H1 (cell line): Measurements from ENCODE around the gene ZNF689. TPM values are rescaled to one million over a fixed set of nuclear protein-coding genes. Genes with fewer than 3 reads are reported as not detected.

Source experiments
- CTCF ChIA-PET: fragments of 300-600 bp; sonication (Branson Sonifier 250); formaldehyde crosslinking; loops from one replicate; lab custom pipeline; 2021; ENCODE audit not compliant: partially characterized antibody; lab: Charles Lee
- POLR2A ChIA-PET: fragments of 300-600 bp; sonication (Branson Sonifier 250); formaldehyde crosslinking; loops from one replicate; lab custom pipeline; 2021; ENCODE audit warnings: inconsistent platforms; ENCODE audit not compliant: partially characterized antibody; lab: Charles Lee
- DNase-seq, 2 experiments: peaks; one replicate each; pipeline versions ENCODE4 v3.0.0 to v3.0.0-alpha.2; 2010 to 2022; ENCODE audit warnings: low spot score in 2 of 2, low read depth in 1 of 2, mixed read lengths in 1 of 2
- FAIRE-seq: peaks from 2 replicates; lab custom pipeline; 2011; peaks lifted over from hg19 to GRCh38; lab: Jason Lieb, UNC
- H2AFZ ChIP-seq: 2 replicates; pipeline ENCODE4 v1.8.1; 2012; ENCODE audit warnings: low read length, inconsistent platforms
- H2AK5ac ChIP-seq: 2 replicates; pipeline ENCODE4 v1.6.1; 2013; ENCODE audit warnings: low read depth, low read length
- H2BK120ac ChIP-seq: replicated peaks from 2 replicates; pipeline ENCODE3; 2013; ENCODE audit warnings: low read depth, low read length, inconsistent platforms
- H2BK12ac ChIP-seq: 2 replicates; pipeline ENCODE4 v1.6.1; 2013; ENCODE audit warnings: low read depth, low read length
- H2BK15ac ChIP-seq: 2 replicates; pipeline ENCODE4 v1.6.1; 2013; ENCODE audit warnings: low read length
- H2BK20ac ChIP-seq: 2 replicates; pipeline ENCODE4 v1.6.1; 2013; ENCODE audit warnings: low read length
- H2BK5ac ChIP-seq: 2 replicates; pipeline ENCODE4 v1.6.1; 2013; ENCODE audit warnings: low read depth, low read length
- H3K14ac ChIP-seq: 2 replicates; pipeline ENCODE4 v1.6.1; 2013; ENCODE audit warnings: inconsistent platforms; ENCODE audit not compliant: insufficient read length
- H3K18ac ChIP-seq: 2 replicates; pipeline ENCODE4 v1.6.1; 2013; ENCODE audit warnings: low read length; ENCODE audit errors: extremely low read depth
- H3K23ac ChIP-seq: 2 replicates; pipeline ENCODE4 v1.6.1; 2013; ENCODE audit warnings: inconsistent platforms; ENCODE audit not compliant: insufficient read length
- H3K23me2 ChIP-seq: 2 replicates; pipeline ENCODE4 v1.6.1; 2013; ENCODE audit warnings: low read depth, low read length
- H3K27ac ChIP-seq: 2 replicates; pipeline ENCODE4 v1.6.1; 2011; ENCODE audit warnings: low read depth, low read length, inconsistent platforms
- H3K27me3 ChIP-seq, 4 experiments: replicated peaks in 1 of 4; 1 replicate in 1 of 4; 2 replicates in 3 of 4; pipeline versions ENCODE4 v1.6.1 to v1.8.1; 2011 to 2013; ENCODE audit warnings: low read length in 3 of 4, mild to moderate bottlenecking in 3 of 4, inconsistent platforms in 2 of 4, mixed read lengths in 2 of 4, moderate library complexity in 1 of 4; ENCODE audit not compliant: control insufficient read depth in 3 of 4, insufficient read depth in 3 of 4; ENCODE audit errors: extremely low read depth in 1 of 4
- H3K36me3 ChIP-seq, 4 experiments: 2 replicates each; pipeline versions ENCODE4 v1.6.1 to v1.8.1; 2011 to 2013; ENCODE audit warnings: mild to moderate bottlenecking in 4 of 4, low read length in 3 of 4, moderate library complexity in 2 of 4, control low read depth in 1 of 4, inconsistent platforms in 1 of 4; ENCODE audit not compliant: insufficient read depth in 4 of 4, control insufficient read depth in 2 of 4
- H3K4ac ChIP-seq: replicated peaks from 2 replicates; pipeline ENCODE3; 2013; ENCODE audit warnings: low read length, low read depth, mixed read lengths, inconsistent platforms; ENCODE audit not compliant: insufficient read length
- H3K4me1 ChIP-seq, 4 experiments: replicated peaks in 1 of 4; 1 replicate in 1 of 4; 2 replicates in 3 of 4; pipeline versions ENCODE4 v1.6.1 to v1.8.1; 2011 to 2013; ENCODE audit warnings: low read length in 3 of 4, inconsistent platforms in 2 of 4, mixed read lengths in 1 of 4; ENCODE audit not compliant: insufficient read depth in 4 of 4, control insufficient read depth in 3 of 4
- H3K4me2 ChIP-seq, 2 experiments: 2 replicates each; pipeline versions ENCODE4 v1.6.1 to v1.8.1; 2011 to 2013; ENCODE audit warnings: low read depth in 2 of 2, low read length in 2 of 2, control low read depth in 1 of 2, inconsistent platforms in 1 of 2, mild to moderate bottlenecking in 1 of 2; ENCODE audit not compliant: insufficient read depth in 1 of 2
- H3K4me3 ChIP-seq, 4 experiments: fragments of 200-600, 300-600 bp in 1 of 4; sonication (generic), shearing (Covaris generic), sonication (Bioruptor Twin) in 1 of 4; 2 replicates each; pipeline versions ENCODE4 v1.5.1 to v1.8.1; 2011 to 2016; ENCODE audit warnings: low read length in 4 of 4, low read depth in 3 of 4, control low read depth in 2 of 4, inconsistent platforms in 2 of 4, mild to moderate bottlenecking in 2 of 4, mixed read lengths in 1 of 4, moderate library complexity in 1 of 4; ENCODE audit not compliant: insufficient read depth in 2 of 4; ENCODE audit errors: extremely low read depth in 1 of 4
- H3K56ac ChIP-seq: replicated peaks from 2 replicates; pipeline ENCODE3; 2013; ENCODE audit warnings: low read depth, mild to moderate bottlenecking, mixed read lengths, low read length, inconsistent platforms; ENCODE audit not compliant: insufficient read length
- H3K79me1 ChIP-seq: 2 replicates; pipeline ENCODE4 v1.6.1; 2013; ENCODE audit warnings: low read depth, low read length, control low read depth
- H3K79me2 ChIP-seq, 2 experiments: 2 replicates each; pipeline versions ENCODE4 v1.6.1 to v1.8.1; 2012 to 2013; ENCODE audit warnings: low read length in 2 of 2, mild to moderate bottlenecking in 2 of 2, inconsistent platforms in 1 of 2; ENCODE audit not compliant: insufficient read depth in 2 of 2, control insufficient read depth in 1 of 2
- H3K9ac ChIP-seq, 4 experiments: replicated peaks in 1 of 4; 1 replicate in 1 of 4; 2 replicates in 3 of 4; pipeline versions ENCODE4 v1.6.1 to v1.8.1; 2011 to 2013; ENCODE audit warnings: low read depth in 3 of 4, low read length in 3 of 4, control low read depth in 2 of 4, mild to moderate bottlenecking in 2 of 4, moderate library complexity in 2 of 4, inconsistent platforms in 1 of 4; ENCODE audit errors: extremely low read depth in 1 of 4
- H3K9me3 ChIP-seq, 2 experiments: 2 replicates each; pipeline versions ENCODE4 v1.6.1 to v1.8.1; 2012 to 2013; ENCODE audit warnings: mild to moderate bottlenecking in 2 of 2, moderate library complexity in 2 of 2, control low read depth in 1 of 2, inconsistent platforms in 1 of 2, low read depth in 1 of 2, low read length in 1 of 2, mixed read lengths in 1 of 2; ENCODE audit not compliant: insufficient read depth in 2 of 2
- H4K20me1 ChIP-seq, 2 experiments: replicated peaks in 1 of 2; 2 replicates each; pipeline versions ENCODE3 to v1.8.1; 2011 to 2013; ENCODE audit warnings: inconsistent platforms in 2 of 2, low read length in 2 of 2, mild to moderate bottlenecking in 1 of 2; ENCODE audit not compliant: insufficient read depth in 2 of 2, control insufficient read depth in 1 of 2
- H4K5ac ChIP-seq: 2 replicates; pipeline ENCODE4 v1.6.1; 2013; ENCODE audit warnings: low read length, low read depth, mixed read lengths, inconsistent platforms; ENCODE audit not compliant: insufficient read length
- H4K8ac ChIP-seq: 2 replicates; pipeline ENCODE4 v1.8.0; 2013; ENCODE audit warnings: mild to moderate bottlenecking, moderate library complexity, low read length, inconsistent platforms; ENCODE audit not compliant: insufficient read depth; ENCODE audit errors: extremely low read depth
- H4K91ac ChIP-seq: replicated peaks from 2 replicates; pipeline ENCODE3; 2013; ENCODE audit warnings: low read length, mixed read lengths, inconsistent platforms; ENCODE audit not compliant: insufficient read length
- ASH2L ChIP-seq: fragments of 200-600, 300-600 bp; sonication (generic); IDR thresholded peaks from one replicate; pipeline ENCODE4 v1.7.1; 2017; ENCODE audit warnings: low read length
- CHD1 ChIP-seq: IDR thresholded peaks from 2 replicates; pipeline ENCODE4 v1.6.1; 2012; ENCODE audit warnings: low read depth, low read length, improper control_type of control experiment
- CREB1 ChIP-seq: IDR thresholded peaks from 2 replicates; pipeline ENCODE4 v1.6.1; 2012; ENCODE audit warnings: inconsistent platforms
- EP300 ChIP-seq, 2 experiments: IDR thresholded peaks; 1 replicate in 1 of 2; 2 replicates in 1 of 2; pipeline ENCODE4 v1.6.1; 2011 to 2012; ENCODE audit warnings: low read depth in 2 of 2, low read length in 2 of 2, mild to moderate bottlenecking in 2 of 2, borderline replicate concordance in 1 of 2, inconsistent platforms in 1 of 2, moderate library complexity in 1 of 2
- NANOG ChIP-seq: IDR thresholded peaks from 2 replicates; pipeline ENCODE4 v1.6.1; 2011; ENCODE audit warnings: low read length, low read depth, mild to moderate bottlenecking, inconsistent platforms; ENCODE audit not compliant: insufficient read depth, poor library complexity, severe bottlenecking
- PHF8 ChIP-seq: fragments of 200-600 bp; sonication (generic); conservative IDR thresholded peaks from 2 replicates; pipeline ENCODE4 v1.7.1; 2012; ENCODE audit warnings: low read depth, mild to moderate bottlenecking, inconsistent platforms, low read length, moderate library complexity
- SIN3A ChIP-seq, 2 experiments: IDR thresholded peaks in 1 of 2; conservative IDR thresholded peaks in 1 of 2; 2 replicates each; pipeline ENCODE4 v1.6.1; 2011 to 2012; ENCODE audit warnings: low read length in 2 of 2, improper control_type of control experiment in 1 of 2, low read depth in 1 of 2, mild to moderate bottlenecking in 1 of 2
- TAF1 ChIP-seq: IDR thresholded peaks from 2 replicates; pipeline ENCODE4 v1.6.1; 2011; ENCODE audit warnings: mild to moderate bottlenecking, low read depth, low read length
- YY1 ChIP-seq: IDR thresholded peaks from 2 replicates; pipeline ENCODE4 v1.6.1; 2011; ENCODE audit warnings: low read depth, mild to moderate bottlenecking, low read length
- WGBS, 2 experiments: shearing (Covaris generic) in 1 of 2; methylation state at CpG; one replicate each; pipeline versions ENCODE4 v1.1.6 to v1.1.7; 2013 to 2015; ENCODE audit warnings: low lambda C conversion rate in 2 of 2, mixed read lengths in 2 of 2, inconsistent platforms in 1 of 2, low coverage in 1 of 2, missing lambda C conversion rate in 1 of 2; ENCODE audit not compliant: insufficient replicate concordance in 2 of 2, insufficient coverage in 1 of 2, insufficient read length in 1 of 2; ENCODE audit errors: extremely low coverage in 1 of 2, missing lambda C conversion rate in 1 of 2; 5-methylcytosine and 5-hydroxymethylcytosine counted together
- polyA plus RNA-seq, 7 experiments: library from polyadenylated mRNA; depleted of rRNA in 3 of 7; stranded (reverse) in 5 of 7; unstranded in 2 of 7; fragments of >200 nt in 5 of 7; fragments of 200-250 nt in 2 of 7; gene quantifications; 1 replicate in 5 of 7; 2 replicates in 1 of 7; 4 replicates in 1 of 7; pipeline versions ENCODE4 v1.2.1 to v1.2.3, GENCODE V29; 2011 to 2013; ENCODE audit warnings: missing spikeins in 2 of 7, mixed read lengths in 2 of 7
- total RNA-seq: library from RNA; stranded (reverse); fragmentation: NEBNext Ultra II Directional; extraction: Animal tissue kit (Norgen Biotek cat#: 25700); gene quantifications from 2 replicates; pipeline ENCODE4 v1.2.1, GENCODE V29; 2021
- TF ChIP-seq, protein P1 (sequence below): IDR thresholded peaks from 2 replicates; pipeline ENCODE4 v1.6.1; 2012; ENCODE audit warnings: inconsistent platforms

ZNF689 gene
- total and polyA plus RNA-seq, 2 of the 8 experiments (the other 6 are each of a cell fraction or from before 2014, with no cell fraction given), result 14.3 to 15.3 TPM

DNA sequence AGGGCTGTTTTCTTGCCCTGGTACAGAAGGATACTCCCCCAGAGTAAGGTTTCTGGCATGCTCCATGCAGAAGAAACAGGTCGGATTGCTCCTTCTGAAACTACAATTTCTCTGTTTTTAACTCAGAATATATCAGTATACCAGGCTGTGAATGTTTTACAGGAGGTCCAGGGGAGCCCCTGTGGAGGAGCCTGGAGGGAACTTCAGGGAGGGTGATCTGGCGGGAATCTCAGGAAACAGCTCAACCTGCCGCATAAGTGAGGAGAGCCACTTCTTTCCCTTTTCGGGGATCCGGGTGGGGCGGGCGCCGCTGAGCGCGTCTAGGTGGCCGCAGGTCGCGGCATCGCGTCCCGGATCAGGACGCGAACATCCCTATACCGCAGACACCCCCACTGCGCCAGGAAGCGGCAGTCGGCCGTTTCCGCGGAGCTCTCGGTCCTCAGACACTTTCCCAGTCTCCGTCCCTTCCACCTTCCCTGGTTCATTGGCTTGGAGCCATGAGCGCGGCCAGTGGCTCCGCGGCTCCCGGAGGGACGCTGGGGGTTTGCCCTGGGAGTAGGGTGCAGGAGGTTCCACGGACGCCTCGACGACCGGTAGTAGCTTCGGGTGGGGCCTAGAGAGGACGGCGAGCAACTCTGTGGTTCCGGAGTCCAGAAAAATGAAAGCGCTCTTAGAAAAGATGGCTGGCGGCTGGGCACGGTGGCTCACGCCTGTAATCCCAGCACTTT lies 48.9 kb downstream of the ZNF689 start:
- Histone ChIP-seq H3K9me3 (no peaks in the 10 kb centered on the region), H4K8ac (peak overlapping the region; percentile 96), H2AK5ac (no peak overlapping the region), H2AFZ (peak overlapping the region; percentile 68), H2BK20ac (no peak overlapping the region), H3K9ac (peak overlapping the region in 2 of 4 experiments; percentile 38 to 39; a peak in 3 of 7 replicates), H3K27ac (no peak overlapping the region), H2BK5ac (peak overlapping the region; percentile 39; the same call in 1 of the 2 replicates), H3K36me3 (no peaks in the 10 kb centered on the region), H3K18ac (peak overlapping the region; percentile 44; the same call in 1 of the 2 replicates), H3K4me2 (peak overlapping the region; percentile 24 to 67; a peak in 3 of 4 replicates), H3K27me3 (peaks cover 0 to 3% (median 1%) of the 10 kb centered on the region in 4 experiments; a peak in 1 of 7 replicates), H2BK12ac (0 out of 2 replicates have a peak overlapping the region, but pooled peaks have one; percentile 50), H4K91ac (no peak overlapping the region), H3K79me2 (no peaks in the 10 kb centered on the region), H3K4me3 (peak overlapping the region; percentile 2 to 53 (median 38); a peak in 6 of 8 replicates), H3K23me2 (peaks cover 7% of the 10 kb centered on the region; the same call in 1 of the 2 replicates), H4K5ac (peak overlapping the region; percentile 47), H3K4me1 (peaks cover 0 to 4% (median 1%) of the 10 kb centered on the region in 4 experiments; a peak in 2 of 7 replicates), H2BK120ac (no peak overlapping the region), H2BK15ac (0 out of 2 replicates have a peak overlapping the region, but pooled peaks have one; percentile 10), H3K14ac (no peak overlapping the region), H3K4ac (no peak overlapping the region), H3K23ac (no peak overlapping the region), H3K79me1 (no peaks in the 10 kb centered on the region), H3K56ac (no peak overlapping the region), H4K20me1 (peaks cover 0 to under 1% of the 10 kb centered on the region in 2 experiments)
- peak in 1 of 2 experiments; percentile 77 for DNase-seq
- 21% methylated on average over 43 of the region's 46 CpGs; no CpG with 5 or more reads in 1 of the 2 experiments for WGBS, 2 experiments
- POLR2A ChIA-PET, result interaction anchor here (0.6 to 8.4 kb wide), 19 partner anchors 10 to 206 kb away, joined by 3 to 121 read pairs (median 3); partner anchors contain the start of genes CD2BP2, DCTPP1, ZNF688 and ZNF747
- CTCF ChIA-PET, result interaction anchor here (0.6 to 2.1 kb wide), 12 partner anchors 15 to 136 kb away, joined by 3 to 7 read pairs (median 3); partner anchors contain the start of gene ZNF747
- no peak for FAIRE-seq
- TF ChIP-seq, protein P1, sequence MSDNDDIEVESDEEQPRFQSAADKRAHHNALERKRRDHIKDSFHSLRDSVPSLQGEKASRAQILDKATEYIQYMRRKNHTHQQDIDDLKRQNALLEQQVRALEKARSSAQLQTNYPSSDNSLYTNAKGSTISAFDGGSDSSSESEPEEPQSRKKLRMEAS, result no peak; the same call in 1 of the 2 replicates
- 0 out of 2 replicates have a peak, but pooled peaks have one; percentile 28 for TF ChIP-seq TAF1
- TF ChIP-seq CHD1, result no peak
- TF ChIP-seq CREB1, result no peak
- TF ChIP-seq ASH2L, result peak; percentile 53
- no peak for TF ChIP-seq YY1
- TF ChIP-seq NANOG, result no peak
- peak; percentile 41; the same call in 1 of the 2 replicates for TF ChIP-seq PHF8
- no peak for TF ChIP-seq SIN3A (conservative IDR thresholded peaks at IDR 0.05 in 1 of 2, IDR thresholded peaks at IDR 0.05 in 1 of 2; ENCODE audit: low read depth in 1 of 2, low read length in 2 of 2)
- no peak for TF ChIP-seq EP300 (IDR thresholded peaks at IDR 0.05; ENCODE audit: borderline replicate concordance in 1 of 2, low read depth in 2 of 2, low read length in 2 of 2)
